Measurements from ENCODE around the gene CADM2.
"Not testable (repeated sequence)": the region's sequence is repeated elsewhere in the genome, so short reads cannot be mapped to it uniquely, and the experiment has no call there.

Gene CADM2

DNA sequence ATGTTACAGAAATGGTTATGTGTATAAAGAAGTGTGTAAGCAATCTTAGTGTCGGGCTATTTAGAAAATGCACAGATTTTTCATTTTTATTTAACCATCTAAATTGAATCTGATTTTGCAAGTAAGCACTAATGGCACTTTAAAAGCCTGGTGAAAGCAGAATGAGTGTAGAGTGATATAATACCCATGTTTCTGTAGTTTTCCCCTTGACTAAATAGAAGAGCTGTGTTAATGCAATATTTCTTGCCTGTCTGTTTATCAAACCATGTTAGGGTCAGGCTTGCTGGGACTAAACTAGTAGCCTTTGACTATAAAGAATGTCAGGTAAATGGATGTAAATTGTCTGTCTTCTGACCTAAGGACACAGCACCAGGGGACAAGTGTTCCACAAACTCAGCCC, 714.0 kb downstream of the CADM2 start:
- no peak for DNase-seq (ENCODE audit: low read depth)

- DNase-seq (ENCODE audit: low read depth): no peak
These were observed 719.9 kb downstream of the CADM2 start for GRCh38 chr3:85678713-85679112.

GRCh38 chr3:85681906-85682305, 723.1 kb downstream of the CADM2 start:
- no peak for DNase-seq (ENCODE audit: low read depth)

GRCh38 chr3:85691196-85691595, 732.4 kb downstream of the CADM2 start:
- no peak for DNase-seq (ENCODE audit: low read depth)

DNA sequence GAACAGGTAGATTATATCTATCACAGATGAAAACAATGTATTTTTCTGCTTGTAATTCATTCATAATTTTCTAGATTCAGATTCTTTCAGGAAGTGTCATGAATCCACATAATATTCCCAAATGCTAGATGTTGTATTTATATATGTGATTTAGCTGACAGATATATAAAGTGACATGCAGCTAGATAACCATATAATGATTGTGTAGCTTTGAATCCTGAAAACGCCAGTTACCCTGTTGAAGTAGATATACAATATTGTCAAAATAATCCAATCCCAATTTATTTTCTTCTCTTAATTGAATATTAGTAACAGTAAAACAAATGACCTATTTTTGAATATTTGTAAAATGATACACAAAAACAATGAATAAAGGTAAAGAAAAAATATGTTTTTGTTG, 738.4 kb downstream of the CADM2 start:
- no peak for DNase-seq (ENCODE audit: low read depth)

- DNase-seq (ENCODE audit: low read depth): no peak
These were observed 747.3 kb downstream of the CADM2 start for GRCh38 chr3:85706130-85706529.

GRCh38 chr3:85708325-85708724, 749.5 kb downstream of the CADM2 start:
- DNase-seq (ENCODE audit: low read depth): not testable (repeated sequence)

- no peak for DNase-seq (ENCODE audit: low read depth)
These were observed 750.6 kb downstream of the CADM2 start for GRCh38 chr3:85709346-85709892.

- no peak for DNase-seq (ENCODE audit: low read depth)
These were observed 751.7 kb downstream of the CADM2 start for GRCh38 chr3:85710490-85710889.

DNA sequence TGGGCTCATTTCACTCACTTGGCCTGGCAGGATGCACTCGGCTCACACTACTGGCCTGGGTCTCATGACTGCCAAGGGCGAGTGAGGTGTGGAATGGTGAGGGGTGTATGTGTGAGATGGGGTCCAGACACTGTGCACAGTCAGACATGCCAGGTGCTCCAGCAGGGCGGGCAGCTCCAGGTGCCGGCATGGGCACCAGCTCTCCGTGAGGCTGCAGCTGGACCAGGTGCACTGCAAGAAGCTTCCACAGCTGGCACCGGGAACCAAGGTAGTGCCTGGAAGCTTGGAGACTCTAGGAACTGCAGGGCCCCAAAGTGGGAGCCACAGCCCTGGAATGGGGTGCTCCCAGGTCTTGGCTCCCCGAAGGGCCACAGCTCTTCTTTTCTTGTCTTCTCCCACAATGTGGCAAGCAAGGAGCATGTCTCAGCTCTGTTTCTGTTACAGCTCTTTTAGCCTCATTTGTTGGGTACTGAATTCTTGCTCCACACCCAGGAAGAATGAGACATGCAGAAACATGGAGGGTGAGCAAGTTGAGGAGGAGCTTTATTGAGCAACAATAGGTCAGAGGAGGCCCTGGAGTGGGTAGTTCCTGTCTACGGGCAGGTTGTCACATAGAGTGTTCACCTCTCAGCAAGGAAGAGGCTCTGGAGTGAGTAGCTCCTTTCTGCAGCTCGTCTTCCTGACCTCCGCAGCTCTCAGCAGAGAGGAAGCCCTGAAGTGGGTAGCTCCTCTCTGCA, 762.8 kb downstream of the CADM2 start:
- no peak for DNase-seq (ENCODE audit: low read depth)

DNA sequence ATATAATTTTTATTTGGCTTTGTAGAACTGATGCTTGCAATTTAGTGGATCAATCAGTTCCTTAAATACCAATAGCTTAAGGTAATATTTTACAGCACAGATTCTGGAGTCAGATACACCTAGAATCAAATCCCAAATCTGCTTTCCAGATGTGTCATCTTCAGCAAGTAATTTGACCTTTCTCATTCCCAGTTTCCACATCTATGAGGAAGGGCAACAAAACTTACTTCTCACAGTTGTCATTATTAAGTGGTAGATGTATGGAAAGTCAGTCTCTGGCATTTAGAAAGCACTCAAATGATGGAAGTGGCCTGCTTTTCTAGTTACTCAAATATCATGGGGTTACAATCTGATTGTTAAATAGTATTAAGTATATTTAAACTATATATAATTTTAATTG, 767.0 kb downstream of the CADM2 start:
- no peak for DNase-seq (ENCODE audit: low read depth)

GRCh38 chr3:85726241-85726640, 767.5 kb downstream of the CADM2 start:
- DNase-seq (ENCODE audit: low read depth): no peak

- no peak for DNase-seq (ENCODE audit: low read depth)
These were observed 779.1 kb downstream of the CADM2 start for GRCh38 chr3:85737846-85738245.

DNA sequence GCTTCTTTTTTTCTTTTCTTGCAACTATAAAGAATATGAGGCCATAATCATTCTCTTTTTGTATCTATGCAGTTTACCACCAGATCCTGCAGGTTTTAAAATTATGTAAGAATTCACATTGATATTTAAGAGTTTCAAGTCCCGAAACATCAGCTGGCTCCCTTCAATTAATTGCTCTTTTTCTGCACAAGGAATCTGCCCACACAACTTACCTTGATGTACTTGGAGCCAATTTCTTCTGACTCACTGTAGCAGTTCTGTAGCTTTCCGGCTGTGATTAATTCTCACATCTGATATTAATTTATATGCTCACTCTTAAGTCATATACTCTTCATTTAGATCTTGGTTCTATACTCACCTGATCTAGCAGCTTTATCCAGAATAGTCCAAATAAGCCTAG, 781.8 kb downstream of the CADM2 start:
- no peak for DNase-seq (ENCODE audit: low read depth)

GRCh38 chr3:85758442-85758841, 799.7 kb downstream of the CADM2 start:
- DNase-seq (ENCODE audit: low read depth): no peak

DNA sequence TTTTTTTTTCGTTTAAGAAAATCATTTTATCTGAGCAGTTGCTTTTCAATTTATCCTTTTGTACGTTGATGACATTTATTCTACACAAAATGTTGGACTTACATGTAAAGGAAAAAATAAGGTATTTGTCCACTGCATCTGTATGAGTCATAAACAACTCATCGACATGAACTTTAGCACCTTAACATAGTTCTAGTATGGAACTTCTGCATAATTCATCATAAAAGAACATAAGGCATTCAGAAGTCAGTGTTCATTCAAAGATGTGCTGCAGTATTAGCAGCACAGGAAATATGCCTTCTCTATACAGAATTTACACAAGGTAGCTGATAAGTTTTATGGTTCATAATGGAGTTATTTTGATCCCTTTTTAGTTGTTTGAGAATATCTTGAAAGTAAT, 801.6 kb downstream of the CADM2 start:
- DNase-seq (ENCODE audit: low read depth): no peak

DNA sequence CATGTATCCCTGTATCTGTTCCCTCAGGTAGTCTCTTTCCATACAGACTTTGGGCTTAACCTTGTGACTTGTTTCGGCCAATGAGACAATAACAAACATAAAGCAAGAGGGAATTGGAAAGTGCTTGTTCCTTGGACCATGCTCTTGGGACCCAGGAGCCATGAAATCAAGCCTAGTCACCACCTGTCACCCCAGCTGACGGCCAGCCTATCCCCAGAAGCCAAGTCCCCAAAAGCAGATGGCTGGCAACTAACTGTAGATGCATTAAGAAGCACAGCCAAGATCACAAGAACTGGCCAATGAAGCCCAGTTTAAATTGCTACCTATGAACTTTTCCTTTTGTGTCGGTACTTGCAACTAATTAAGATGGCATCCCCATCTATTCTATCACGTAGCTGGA, 822.0 kb downstream of the CADM2 start:
- no peak for DNase-seq (ENCODE audit: low read depth)

DNA sequence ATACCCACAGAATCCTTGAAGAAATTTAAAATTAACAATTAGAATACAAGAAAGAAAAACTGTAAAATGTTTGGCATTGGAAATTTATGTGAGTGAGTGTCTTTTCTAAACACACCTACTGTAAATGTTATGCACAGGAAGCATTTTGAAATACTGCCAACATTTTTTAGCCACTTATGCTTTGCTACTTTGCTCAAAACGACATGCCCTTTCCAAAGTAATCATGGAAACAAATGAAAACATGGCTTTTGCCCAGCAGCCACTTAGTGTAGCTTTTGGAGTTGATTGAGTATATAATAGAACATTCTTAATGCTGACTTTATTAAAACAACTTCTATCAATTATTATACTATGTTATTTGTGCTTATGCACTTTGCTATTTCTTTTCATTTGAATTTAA, 823.0 kb downstream of the CADM2 start:
- DNase-seq (ENCODE audit: low read depth): no peak

DNA sequence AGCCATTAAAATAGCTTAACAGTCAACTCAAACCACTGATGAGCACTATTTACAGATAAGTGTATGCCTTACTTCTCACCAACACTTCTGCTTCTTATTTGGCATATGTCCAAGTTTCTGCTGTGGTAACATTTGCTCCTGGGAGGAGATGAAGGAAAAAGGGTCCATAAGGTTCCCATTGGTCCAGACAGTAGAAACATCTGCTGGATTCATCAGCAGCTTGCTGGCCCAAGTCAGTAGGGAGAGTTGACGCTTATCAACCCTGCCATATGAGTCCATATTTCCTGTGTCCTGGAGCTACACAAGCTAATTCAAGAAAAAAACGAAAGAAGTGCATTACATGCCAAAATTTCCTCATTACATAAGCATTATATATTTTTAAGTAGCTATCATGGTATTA, 824.5 kb downstream of the CADM2 start:
- DNase-seq (ENCODE audit: low read depth): no peak

- no peak for DNase-seq (ENCODE audit: low read depth)
These were observed 827.0 kb downstream of the CADM2 start for GRCh38 chr3:85785766-85786165.

- DNase-seq (ENCODE audit: low read depth): no peak
These were observed 831.7 kb downstream of the CADM2 start for GRCh38 chr3:85790445-85791030.

DNA sequence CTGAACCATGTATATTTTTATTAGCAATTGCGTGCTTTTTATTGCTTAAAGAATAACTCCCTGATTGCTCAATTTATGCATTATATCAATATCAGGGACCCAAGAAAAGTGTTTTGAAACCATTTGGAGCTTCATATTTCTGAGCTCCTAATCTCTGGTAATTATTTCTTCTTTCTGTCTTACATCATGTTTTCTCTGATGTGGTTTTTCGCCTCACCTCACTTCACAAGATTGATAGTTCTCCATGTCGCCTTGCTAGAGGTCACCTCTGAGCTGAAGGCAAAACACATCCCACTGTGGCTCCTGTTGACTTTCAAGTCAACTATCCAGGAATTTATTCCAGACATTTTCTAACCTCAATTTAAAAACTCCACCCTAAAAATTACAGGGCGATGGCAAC, 837.4 kb downstream of the CADM2 start:
- DNase-seq (ENCODE audit: low read depth): no peak

DNA sequence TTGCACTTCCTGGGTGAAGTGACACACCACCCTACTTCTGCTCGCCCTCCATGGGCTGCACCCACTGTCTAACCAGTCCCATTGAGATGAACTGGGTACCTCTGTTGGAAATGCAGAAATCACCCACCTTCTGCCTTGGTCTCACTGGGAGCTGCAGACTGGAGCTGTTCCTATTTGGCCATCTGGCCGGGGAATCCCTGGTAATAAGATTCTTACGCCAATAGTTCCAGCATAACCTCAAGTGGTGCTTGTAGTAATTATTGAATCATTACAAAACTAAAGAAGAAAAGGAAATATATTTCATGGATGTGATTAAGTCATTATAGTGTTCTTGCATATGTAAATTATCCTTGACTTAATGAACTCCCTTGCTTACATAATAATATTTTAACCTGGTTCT, 841.9 kb downstream of the CADM2 start:
- DNase-seq (ENCODE audit: low read depth): no peak

DNA sequence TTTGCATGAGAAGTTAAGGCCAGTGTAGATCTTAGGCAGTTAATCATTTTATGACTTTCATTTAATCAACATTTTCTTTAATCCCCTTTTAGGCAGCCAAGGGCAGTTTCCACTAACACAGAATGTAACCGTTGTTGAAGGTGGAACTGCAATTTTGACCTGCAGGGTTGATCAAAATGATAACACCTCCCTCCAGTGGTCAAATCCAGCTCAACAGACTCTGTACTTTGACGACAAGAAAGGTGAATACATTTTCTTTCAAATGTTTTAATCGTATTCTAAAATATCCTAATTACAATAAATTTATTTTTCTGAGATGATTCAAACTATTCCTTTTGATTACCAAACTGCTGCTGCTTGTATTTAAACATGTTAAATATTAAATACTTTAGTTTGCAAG, 843.2 kb downstream of the CADM2 start:
- DNase-seq (ENCODE audit: low read depth): no peak
